NT2/D1 (cell line): ENCODE results near the gene CCDC149.

Experiments used
- YY1 ChIP-seq: IDR thresholded peaks from 2 replicates; pipeline ENCODE4 v1.6.1; 2011; ENCODE audit not compliant: insufficient read length, insufficient read depth
- ZNF274 ChIP-seq: IDR thresholded peaks from 2 replicates; pipeline ENCODE4 v1.6.1; 2011; ENCODE audit warnings: mild to moderate bottlenecking, low read depth, low read length

DNA sequence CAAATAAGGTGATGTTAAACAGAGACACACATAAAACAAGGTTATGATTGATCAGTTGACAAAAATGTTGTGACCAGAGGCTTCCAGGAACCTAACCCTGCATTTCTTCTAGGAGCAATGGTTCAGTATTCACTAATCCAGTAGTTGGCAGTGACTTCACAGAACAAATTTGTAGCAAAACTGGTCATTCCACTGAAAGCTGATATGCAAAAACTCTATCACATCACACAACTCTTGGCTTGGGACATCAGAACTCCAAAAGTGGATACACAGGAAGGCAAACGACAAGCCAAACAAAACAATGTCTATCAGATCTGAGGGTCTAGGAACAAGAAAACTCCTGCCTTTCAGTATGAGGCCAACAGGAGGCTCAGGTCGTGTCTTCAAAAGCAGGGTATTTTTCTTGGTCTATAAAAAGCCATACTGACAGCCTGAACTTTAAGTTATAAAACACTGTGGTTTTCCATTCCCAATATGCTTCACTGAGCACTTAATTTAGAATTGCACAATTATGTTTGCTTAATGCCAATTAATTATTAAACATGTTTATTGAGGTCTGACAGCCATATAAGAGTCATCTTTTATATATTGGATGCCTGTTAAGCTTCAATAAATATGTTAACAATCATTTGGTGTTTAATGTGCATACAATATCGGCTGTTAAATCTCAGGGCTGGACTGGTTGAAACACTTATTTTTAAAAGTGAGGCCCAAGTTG, 71.9 kb downstream of the CCDC149 start:
- TF ChIP-seq ZNF274 (no peak), YY1 (no peak)
